ENCODE results near the gene USP35.

USP35 gene

GRCh38 chr11:78226684-78227680 lies 38.3 kb downstream of the USP35 start:
- no peak for DNase-seq
- TF ChIP-seq, protein P1, sequence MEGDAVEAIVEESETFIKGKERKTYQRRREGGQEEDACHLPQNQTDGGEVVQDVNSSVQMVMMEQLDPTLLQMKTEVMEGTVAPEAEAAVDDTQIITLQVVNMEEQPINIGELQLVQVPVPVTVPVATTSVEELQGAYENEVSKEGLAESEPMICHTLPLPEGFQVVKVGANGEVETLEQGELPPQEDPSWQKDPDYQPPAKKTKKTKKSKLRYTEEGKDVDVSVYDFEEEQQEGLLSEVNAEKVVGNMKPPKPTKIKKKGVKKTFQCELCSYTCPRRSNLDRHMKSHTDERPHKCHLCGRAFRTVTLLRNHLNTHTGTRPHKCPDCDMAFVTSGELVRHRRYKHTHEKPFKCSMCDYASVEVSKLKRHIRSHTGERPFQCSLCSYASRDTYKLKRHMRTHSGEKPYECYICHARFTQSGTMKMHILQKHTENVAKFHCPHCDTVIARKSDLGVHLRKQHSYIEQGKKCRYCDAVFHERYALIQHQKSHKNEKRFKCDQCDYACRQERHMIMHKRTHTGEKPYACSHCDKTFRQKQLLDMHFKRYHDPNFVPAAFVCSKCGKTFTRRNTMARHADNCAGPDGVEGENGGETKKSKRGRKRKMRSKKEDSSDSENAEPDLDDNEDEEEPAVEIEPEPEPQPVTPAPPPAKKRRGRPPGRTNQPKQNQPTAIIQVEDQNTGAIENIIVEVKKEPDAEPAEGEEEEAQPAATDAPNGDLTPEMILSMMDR (IDR thresholded peaks at IDR 0.05; ENCODE audit: low read depth, low read length), result no peak
- Histone ChIP-seq H3K36me3 (peaks cover 10% of the 10 kb centered on the region), H3K27me3 (ENCODE audit: insufficient read depth, low read depth, severe bottlenecking) (no peaks in the 10 kb centered on the region), H3K4me3 (ENCODE audit: low read depth, low read length) (no peak overlapping the region), H3K27ac (no peak overlapping the region), H3K9me3 (ENCODE audit: severe bottlenecking) (no peaks in the 10 kb centered on the region)

DNA sequence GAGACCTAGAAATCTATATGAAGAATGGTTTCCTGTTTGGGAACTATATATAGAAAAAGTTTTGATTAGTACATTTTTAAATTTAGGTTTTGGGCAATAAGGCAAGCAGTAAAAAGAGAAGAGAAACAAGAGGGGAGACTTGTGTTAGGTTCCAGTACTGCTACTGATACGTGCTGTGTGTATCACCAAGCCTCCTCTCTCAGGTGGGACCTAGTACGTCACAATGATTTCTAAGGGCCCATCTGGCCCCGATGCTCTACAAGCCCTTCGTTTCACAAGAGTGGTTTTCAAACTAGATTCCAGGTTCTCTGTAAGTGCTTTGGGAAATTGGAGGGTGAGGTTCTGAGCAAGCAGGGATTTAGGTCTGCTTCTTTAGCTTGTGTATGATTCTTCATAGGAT lies 39.2 kb downstream of the USP35 start:
- Histone ChIP-seq H3K36me3 (peaks cover 5% of the 10 kb centered on the region; the same call in 1 of the 2 replicates), H3K27ac (no peak overlapping the region), H3K4me3 (ENCODE audit: low read depth, low read length) (no peak overlapping the region), H3K27me3 (ENCODE audit: insufficient read depth, low read depth, severe bottlenecking) (no peaks in the 10 kb centered on the region), H3K9me3 (ENCODE audit: severe bottlenecking) (no peaks in the 10 kb centered on the region)
- no peak for DNase-seq
- TF ChIP-seq, protein P1 (IDR thresholded peaks at IDR 0.05; ENCODE audit: low read depth, low read length), result no peak

GRCh38 chr11:78228467-78228866 lies 39.7 kb downstream of the USP35 start:
- TF ChIP-seq, protein P1 (IDR thresholded peaks at IDR 0.05; ENCODE audit: low read depth, low read length), result peak; percentile 59
- peak; percentile 37 for DNase-seq
- H3K36me3 ChIP-seq, result no peaks in the 10 kb centered on the region
- no peak overlapping the region for H3K27ac ChIP-seq
- H3K4me3 ChIP-seq (ENCODE audit: low read depth, low read length), result no peak overlapping the region
- no peaks in the 10 kb centered on the region for H3K9me3 ChIP-seq (ENCODE audit: severe bottlenecking)
- H3K27me3 ChIP-seq (ENCODE audit: insufficient read depth, low read depth, severe bottlenecking), result no peaks in the 10 kb centered on the region

GRCh38 chr11:78229106-78229505 lies 40.4 kb downstream of the USP35 start:
- TF ChIP-seq, protein P1 (IDR thresholded peaks at IDR 0.05; ENCODE audit: low read depth, low read length), result no peak
- Histone ChIP-seq H3K36me3 (no peaks in the 10 kb centered on the region), H3K27ac (no peak overlapping the region), H3K9me3 (ENCODE audit: severe bottlenecking) (no peaks in the 10 kb centered on the region), H3K4me3 (ENCODE audit: low read depth, low read length) (no peak overlapping the region), H3K27me3 (ENCODE audit: insufficient read depth, low read depth, severe bottlenecking) (no peaks in the 10 kb centered on the region)
- DNase-seq, result no peak

- Histone ChIP-seq H3K27ac (no peak overlapping the region), H3K36me3 (no peaks in the 10 kb centered on the region), H3K9me3 (ENCODE audit: severe bottlenecking) (no peaks in the 10 kb centered on the region), H3K27me3 (ENCODE audit: insufficient read depth, low read depth, severe bottlenecking) (no peaks in the 10 kb centered on the region), H3K4me3 (ENCODE audit: low read depth, low read length) (no peak overlapping the region)
- TF ChIP-seq, protein P1 (IDR thresholded peaks at IDR 0.05; ENCODE audit: low read depth, low read length), result no peak
- no peak for DNase-seq
Observed at GRCh38 chr11:78230161-78230877, 41.6 kb downstream of the USP35 start.
